22Rv1 (cell line): ENCODE data around the gene NDUFS8.
A peak's percentile ranks its signal among the peaks of the same experiment; 100 is the strongest.

ENCODE experiments used
- ZFX ChIP-seq: fragments of 450-650 bp; IDR thresholded peaks from 2 replicates; pipeline ENCODE4 v1.6.1; 2017; ENCODE audit warnings: antibody characterized with exemption, borderline replicate concordance
- TF ChIP-seq, protein P1 (sequence below): fragments of 450-650 bp; IDR thresholded peaks from 2 replicates; pipeline ENCODE4 v1.5.1; 2017; ENCODE audit warnings: mild to moderate bottlenecking

DNA sequence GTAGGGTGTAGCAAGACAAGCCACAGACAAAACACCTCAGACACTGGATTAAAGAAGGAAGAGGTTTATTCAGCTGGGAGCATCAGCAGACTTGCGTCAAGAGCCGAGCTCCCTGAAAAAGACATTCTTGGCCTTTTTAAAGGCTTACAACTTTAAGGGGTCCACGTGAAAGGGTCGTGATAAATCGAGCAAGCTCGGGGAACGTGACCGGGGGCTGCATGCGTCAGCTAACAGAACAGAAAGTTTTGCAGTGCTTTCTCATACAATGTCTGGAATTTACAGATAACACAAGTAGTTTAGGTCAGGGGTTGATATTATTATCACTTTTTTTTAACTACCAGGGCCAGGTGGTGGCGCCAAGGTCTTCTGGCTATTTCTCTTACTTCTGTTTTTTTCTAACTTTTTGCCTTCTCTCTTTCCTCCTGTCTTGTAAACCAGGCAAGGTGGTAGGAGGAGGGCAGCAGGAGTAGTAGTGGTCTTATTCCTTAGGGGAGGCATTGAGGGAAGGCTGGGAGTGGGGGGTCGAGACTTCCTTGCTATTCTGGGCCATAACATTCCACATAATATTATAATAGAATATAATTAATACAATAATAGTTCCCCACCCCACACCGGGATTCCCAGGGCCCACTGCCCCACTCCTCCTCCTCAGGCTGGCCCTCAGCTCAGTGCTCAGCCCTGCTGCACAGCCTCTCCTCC is 20.9 kb upstream of the NDUFS8 start:
- TF ChIP-seq, protein P1, sequence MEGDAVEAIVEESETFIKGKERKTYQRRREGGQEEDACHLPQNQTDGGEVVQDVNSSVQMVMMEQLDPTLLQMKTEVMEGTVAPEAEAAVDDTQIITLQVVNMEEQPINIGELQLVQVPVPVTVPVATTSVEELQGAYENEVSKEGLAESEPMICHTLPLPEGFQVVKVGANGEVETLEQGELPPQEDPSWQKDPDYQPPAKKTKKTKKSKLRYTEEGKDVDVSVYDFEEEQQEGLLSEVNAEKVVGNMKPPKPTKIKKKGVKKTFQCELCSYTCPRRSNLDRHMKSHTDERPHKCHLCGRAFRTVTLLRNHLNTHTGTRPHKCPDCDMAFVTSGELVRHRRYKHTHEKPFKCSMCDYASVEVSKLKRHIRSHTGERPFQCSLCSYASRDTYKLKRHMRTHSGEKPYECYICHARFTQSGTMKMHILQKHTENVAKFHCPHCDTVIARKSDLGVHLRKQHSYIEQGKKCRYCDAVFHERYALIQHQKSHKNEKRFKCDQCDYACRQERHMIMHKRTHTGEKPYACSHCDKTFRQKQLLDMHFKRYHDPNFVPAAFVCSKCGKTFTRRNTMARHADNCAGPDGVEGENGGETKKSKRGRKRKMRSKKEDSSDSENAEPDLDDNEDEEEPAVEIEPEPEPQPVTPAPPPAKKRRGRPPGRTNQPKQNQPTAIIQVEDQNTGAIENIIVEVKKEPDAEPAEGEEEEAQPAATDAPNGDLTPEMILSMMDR = peak; percentile 53
- no peak for TF ChIP-seq ZFX
